Stimulated activated CD8-positive, alpha-beta memory T cell treated with anti-CD3 and anti-CD28 coated beads, Interleukin-4, amount 100 ng/mL, for 1 hour (primary cell): ENCODE results near the gene SEPSECS.

Source experiments
- DNase-seq, 2 donors: peaks; one replicate each; pipeline ENCODE4 v3.0.0-alpha.2; 2020; ENCODE audit warnings: low read depth in 2 of 2, low spot score in 1 of 2

Gene SEPSECS

DNA sequence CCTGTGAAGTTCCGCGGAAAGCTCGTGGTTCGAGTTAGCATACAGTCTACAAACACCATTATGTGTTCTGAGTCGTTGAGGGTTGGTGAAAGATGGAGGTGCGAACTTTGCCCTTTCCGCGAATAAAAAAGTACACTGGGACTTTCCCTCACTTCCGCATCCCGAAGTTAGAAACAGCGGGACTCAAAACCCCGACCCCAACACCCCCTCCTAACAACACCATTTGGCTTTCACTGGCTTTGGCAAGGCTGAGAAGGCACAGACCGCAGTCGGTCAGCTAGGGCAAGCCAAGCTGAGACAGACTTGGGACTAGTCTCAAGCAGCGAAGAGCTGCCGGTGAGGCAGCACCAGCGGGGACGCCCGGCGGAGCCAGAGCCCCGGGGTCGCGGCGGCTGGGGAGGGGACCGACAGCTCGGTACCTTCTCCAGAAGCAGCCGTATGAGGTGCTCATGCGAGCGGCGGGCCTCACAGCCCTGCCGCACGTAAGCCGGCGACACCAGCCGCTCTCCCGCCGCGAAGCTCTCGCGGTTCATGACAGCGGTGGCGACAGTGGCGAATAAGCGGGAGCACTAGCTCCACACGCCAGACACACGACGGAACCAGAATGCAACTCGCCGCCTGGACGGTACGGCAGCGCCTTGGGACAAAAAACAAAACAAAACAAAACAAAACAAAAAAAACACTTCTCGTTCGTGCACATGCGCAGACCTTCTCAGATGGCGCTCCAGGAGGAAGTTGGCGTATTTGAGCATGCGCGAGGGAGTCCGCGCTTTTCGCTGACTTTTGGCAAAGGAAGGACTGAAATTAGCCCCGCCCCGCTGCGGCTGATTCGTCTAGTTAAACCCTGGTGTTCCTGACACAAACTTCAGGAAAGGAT lies at the start of gene SEPSECS:
Gene SEPSECS, minus strand, starts transcription at position 613 of the 877 bp plus-strand sequence. Its CDS starts 80 bp downstream, at position 533.
- DNase-seq = peak; percentile 85 to 89

DNA sequence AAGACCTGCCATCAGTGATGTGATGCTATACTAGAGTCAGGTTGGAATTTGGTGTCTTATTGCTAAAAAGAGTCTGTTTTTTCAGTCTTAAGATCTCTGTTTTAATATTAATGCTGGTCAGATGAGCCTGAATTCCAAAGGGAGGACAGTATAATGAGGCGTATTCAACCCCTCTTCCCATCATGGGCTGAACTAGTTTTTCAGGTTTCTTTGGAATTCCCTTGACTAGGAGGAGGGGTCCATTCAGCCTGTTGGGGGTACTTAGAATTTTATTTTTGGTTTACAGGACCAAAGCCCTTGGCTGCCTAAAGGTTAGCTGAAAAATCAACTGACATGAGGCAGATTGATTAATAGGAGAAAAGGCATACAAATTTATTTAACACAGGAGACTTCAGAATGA lies 49.5 kb upstream of the SEPSECS start:
- no peak for DNase-seq

DNA sequence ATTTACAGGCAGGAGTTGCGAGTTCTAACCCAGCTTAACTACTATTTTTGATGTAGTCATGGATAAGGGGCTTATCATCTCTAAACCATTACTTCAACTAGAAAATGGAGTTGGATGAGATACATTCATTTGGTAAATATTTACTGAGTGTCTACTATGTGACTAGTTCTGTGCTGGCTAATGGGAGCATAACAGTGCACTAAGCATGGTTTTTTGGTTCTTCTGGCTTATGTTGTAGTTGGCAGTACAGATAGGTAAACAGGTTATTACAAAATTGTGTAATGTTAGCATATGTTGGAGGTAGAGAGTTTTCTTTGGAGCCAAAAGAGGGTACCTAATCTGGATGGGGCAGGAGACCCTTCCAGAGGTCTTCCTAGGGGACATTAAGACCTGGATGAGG lies 47.7 kb upstream of the SEPSECS start:
- no peak for DNase-seq

DNA sequence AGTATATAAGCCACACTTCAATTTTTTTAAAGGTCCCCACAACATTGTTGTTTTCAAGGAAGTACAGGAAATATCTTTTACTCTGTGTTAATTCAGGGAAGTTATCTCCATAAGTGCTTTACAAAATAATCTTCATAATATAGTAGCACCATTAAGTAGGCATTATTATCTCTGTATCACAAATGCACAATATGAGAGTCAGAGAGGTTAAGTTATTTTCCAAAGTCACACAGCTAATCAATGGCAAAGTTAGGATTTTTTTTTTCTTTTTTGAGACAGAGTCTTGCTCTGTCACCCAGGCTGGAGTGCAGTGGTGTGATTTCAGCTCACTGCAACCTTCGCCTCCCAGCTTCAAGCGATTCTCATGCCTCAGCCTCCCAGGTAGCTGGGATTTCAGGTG lies 38.5 kb upstream of the SEPSECS start:
- no peak for DNase-seq

DNA sequence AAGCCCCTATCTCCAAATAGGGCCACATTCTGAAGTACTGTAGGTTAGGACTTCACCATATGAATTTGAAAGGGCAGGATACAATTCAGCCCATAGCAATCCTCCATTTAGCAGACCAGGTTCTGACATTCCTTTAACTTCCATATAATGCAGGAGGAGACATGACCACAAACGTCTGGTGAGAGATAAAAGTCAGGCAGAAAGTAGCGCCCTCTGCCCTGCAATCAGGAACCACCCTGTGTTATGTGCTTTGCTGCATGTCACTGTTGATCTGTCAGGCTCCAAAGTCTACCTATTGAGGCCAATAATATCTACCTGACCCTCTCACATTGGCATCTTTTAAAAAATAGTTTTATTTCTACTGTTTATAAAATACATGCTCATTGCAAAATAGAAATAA lies 30.2 kb upstream of the SEPSECS start:
- DNase-seq = no peak

DNA sequence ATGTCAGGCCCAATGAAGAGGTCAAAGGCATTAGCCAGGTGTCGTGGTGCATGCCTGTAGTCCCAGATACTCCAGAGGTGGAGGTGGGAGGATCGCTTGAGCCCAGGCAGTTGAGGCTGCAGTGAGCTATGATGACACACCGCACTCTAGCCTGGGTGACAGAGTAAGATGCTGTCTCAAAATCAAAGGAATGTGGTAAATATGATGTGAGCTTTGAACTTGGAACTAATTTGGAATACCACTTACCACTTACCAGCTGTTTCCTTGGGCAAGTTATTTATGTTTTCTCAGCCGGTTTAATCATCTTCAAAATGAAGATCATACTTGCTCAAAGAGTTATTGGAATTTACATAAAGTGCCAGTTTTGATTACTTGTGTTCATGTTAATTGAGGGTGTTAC lies 23.8 kb upstream of the SEPSECS start:
- DNase-seq = no peak

DNA sequence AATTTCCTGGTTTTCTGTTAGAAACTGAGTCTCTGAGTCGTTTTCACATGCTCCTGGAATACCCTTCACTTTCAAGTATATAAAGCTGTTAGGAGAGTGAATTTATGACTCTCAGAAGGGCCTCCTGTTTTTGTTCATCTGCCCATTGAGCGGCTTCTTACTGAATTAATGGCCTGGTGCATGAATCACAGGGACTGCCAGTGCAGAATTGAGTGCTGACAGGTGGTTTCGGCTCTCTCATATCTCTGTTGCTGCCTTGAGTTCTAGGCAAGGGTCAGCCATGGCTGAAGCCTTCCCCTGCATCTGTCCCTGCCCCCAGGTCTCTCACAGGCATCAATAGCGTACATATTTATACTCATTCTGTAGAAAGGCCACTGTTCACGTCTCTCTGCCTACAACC lies 22.7 kb upstream of the SEPSECS start:
- DNase-seq = no peak

DNA sequence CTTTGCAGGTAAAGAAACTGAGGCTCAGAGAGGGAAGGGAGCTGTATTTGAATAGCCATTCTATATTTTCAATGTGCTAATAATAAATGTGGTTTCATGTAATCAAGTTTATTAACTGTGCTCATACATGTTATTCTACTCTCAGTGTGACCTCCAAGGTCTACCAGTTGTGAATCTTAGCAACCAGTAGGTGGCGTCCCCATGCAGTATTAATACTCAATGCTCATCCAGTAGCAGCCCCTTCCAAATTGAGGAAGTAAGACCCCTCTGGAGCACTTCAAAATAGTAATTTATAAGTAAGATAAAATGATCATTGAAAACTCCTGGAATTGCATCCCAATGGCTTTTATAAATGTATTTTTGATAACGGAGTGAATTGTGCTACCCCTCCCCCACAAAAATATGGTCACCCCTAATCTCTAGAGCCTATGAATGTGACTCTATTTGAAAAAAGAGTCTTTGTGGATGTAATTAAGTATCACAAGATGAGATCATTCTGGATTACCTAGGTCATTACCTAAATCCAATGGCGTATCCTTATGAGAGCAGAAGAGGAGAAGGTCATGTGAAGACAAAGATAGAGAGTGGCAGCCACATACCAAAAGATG lies 20.4 kb upstream of the SEPSECS start:
- no peak for DNase-seq

DNA sequence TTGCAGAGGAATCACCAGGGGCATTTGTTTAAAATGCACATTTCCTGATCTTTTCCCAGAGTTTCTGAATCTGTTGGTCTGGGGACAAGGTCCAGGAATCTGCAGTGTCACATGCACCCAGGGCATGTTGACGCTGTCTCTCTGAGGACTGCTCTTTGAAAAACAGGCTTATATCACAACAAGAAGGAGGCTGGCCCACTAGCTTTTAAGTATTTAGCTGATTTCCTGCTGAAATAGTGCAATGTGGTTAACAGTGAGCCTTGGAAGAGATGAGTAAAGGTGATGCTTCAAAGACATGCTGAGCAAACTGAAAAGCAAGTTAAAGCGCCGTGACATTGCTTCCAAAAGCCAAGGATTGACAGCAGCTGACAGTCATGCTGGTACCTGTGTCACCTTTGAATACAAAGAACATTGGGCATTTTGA lies 18.6 kb upstream of the SEPSECS start:
- DNase-seq = no peak

DNA sequence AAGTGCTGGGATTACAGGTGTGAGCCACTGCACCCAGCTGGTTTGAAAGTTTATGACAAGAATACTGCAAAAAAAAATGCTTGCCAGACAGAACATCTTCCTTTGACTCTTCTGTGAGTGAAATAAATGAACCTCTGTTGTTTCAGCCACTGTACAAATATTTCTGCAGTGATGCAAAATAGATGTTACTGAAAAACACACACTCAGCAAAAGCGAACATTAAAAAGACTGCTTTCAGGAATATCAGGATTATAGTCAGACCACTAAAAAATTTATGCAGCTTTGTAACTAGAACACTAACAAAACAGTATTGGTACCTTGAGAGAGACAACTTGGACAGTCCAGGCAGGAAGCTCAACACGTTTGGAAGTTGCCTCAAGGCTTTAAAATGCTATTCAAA lies 16.9 kb upstream of the SEPSECS start:
- DNase-seq = no peak

DNA sequence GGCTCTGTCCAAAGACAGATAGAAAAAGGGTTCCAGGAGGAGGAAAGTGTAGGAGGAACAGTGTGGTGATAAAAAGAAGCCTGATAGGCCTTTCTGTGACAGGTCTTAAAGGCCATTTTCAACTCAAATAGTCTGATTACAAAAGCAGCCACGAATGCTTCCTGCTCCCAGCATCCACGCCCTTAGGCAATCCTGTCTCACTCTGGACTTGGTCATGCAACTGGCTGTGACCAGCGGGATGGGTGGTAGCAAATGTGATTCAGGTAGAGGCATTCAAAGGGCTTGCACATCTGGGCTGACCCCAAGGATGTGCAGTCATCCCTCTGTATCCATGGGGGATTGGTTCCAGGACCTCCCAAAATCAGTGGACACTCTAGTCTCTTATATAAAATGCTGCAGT lies 14.4 kb upstream of the SEPSECS start:
- no peak for DNase-seq

DNA sequence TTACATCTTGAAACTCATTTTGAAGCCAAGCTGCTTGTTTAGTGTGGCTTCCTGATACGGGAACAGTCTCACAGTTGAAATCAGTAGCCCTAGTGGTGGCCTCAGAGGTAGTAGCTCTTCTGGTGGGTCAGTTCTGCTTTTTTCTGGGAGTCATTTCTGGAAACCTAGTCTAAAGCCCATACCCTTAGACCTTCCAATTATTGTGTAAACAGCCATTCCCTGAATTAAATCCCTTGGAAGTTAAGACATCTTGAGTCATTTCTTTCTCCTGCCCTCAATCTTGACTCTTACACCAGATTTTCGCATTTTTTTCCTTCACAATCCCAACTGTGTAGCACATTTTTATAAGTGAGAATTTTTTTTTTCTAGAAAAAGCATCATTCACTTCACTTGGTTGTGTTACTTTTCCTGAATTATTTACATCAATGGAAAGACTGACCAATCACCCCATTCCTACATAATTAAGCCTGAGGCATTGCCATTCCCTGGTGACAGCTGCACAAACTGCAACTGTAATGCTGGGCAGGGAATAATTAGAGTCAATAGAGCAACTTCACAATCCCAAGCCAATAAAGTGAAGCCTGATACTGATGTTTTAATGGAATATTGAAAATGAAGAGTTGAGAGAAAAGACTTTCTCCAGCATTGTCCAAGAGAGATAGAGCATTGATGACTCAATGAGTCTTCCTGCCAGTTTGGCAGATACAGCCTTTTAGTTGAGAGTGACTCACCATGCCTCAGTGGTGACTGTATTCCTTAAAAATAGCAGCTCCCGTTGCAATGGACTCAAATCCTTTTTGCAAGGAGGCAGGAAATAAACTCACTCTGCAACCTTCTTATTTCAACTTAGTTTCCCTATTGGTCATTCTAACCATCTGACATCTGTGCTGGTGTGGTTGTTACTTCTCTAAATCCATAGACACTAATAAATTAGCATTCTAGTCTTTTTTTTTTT lies 13.0 kb upstream of the SEPSECS start:
- DNase-seq = no peak

DNA sequence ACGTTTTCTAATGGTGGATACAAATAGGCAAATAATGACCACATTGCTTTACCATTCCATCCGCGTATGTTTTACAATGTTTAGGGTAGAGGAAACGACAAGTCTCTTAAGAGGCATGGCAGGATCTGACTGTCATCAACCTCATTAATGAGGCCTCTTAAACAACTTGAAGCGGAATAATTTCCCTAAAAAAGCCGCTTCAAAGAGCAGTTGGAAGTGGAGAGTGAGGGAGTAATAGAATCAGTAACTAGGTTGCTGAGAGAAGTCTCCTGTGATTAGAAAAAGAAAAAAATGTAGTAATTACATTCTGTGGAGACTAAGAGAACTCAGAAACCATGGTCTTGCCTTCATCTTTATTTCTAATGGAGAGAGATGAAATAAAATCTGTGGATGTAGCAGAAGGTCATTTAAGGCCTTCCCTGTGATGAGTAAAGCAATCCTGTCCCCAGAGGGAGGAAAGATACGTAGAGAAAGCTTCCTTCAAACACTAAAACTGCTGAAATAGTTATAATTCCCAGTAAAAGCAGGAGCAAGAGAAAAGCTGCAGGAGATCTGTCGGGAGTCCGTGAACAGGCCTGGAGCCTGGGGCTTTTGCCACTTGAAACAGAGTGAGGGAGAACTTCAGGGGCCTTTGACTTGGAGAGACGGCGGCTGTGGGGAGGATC lies 11.1 kb upstream of the SEPSECS start:
- DNase-seq = no peak

DNA sequence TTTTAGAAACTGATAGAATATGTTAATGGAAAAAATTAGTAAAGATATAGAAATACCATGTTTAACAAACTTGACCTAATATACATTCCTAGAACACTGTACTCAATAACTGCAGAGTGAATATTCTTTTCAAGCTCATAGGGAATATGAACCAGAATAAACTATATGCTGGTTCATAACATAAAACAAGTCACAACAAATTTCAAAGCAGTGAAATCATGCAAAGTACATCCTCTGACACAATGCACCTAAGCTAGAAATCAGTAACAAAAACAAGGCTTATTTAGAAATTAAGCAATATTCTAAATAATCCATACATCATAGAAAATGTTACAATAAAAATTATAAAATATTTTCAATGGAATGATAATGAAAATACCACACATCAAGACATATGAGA lies 9.2 kb upstream of the SEPSECS start:
- no peak for DNase-seq

DNA sequence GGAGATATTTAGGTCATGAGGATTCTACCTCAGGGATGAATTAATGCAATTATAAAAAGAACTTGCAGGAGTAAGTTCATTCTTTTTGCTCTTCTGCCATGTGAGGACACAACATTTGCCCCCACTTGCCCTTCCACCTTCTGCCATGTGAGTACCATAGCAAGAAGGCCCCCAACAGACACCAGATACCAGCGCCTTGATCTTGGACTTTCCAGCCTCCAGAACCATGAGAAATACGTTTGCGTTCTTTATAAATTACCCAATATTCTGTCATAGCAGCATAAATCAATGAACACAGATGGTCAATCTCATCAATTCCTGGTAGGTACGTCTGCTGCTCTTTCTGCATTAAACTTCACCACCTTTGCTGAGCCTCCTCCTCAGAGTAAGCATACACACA lies 5.7 kb upstream of the SEPSECS start:
- no peak for DNase-seq

DNA sequence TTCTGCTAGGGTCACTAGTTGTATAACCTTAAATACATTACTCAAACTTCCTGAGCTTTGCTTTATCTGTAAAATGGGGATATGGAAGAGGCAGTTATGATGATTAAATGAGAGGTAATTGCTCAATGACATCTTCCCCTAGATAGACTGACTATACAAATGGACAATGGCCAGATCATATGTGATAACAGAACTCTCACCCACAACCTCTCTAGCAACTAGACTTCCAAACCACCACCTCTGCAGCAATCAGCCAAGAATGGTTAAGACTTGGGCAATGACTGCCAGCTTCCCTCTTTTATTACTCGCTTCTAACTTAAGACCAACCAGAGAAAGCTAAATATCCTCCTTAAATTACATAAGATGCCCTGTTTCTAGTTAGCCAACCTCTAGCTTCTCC lies 2.9 kb upstream of the SEPSECS start:
- no peak for DNase-seq

DNA sequence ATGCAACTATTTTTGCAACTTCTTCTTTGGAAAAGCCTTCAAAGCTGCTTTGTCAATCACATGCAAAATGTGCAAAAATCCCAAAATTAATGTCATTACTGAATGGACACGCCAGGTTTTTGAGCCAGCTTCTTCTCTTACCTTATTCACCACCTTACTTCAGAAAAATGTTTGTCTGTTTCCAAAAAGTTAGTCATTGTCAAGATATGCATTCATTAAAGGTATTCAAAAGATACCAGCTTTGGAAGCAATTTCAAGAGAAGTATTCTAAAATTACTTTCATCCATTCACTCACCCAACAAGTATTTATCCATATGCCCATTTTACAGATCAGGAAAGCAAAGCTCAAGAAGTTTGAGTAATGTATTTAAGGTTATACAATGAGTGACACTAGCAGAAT lies 2.3 kb upstream of the SEPSECS start:
- no peak for DNase-seq

DNA sequence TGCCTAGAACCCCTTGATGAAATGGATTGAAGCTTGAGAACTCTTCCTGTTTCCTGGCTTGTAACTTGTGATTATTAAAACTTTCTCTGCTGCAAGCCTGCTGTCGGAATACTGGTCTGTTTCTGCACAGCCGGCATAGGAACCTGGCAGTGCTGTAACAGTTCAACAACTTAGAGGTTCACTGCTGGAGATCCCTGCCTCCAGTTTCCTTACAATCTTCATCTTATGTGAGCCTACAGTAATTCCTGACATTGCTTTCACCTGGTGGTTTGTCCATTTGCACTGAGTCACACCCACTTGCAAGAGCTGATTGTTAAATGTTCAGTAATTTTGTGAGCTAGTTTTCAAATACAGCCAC lies 1.3 kb upstream of the SEPSECS start:
- DNase-seq = no peak

DNA sequence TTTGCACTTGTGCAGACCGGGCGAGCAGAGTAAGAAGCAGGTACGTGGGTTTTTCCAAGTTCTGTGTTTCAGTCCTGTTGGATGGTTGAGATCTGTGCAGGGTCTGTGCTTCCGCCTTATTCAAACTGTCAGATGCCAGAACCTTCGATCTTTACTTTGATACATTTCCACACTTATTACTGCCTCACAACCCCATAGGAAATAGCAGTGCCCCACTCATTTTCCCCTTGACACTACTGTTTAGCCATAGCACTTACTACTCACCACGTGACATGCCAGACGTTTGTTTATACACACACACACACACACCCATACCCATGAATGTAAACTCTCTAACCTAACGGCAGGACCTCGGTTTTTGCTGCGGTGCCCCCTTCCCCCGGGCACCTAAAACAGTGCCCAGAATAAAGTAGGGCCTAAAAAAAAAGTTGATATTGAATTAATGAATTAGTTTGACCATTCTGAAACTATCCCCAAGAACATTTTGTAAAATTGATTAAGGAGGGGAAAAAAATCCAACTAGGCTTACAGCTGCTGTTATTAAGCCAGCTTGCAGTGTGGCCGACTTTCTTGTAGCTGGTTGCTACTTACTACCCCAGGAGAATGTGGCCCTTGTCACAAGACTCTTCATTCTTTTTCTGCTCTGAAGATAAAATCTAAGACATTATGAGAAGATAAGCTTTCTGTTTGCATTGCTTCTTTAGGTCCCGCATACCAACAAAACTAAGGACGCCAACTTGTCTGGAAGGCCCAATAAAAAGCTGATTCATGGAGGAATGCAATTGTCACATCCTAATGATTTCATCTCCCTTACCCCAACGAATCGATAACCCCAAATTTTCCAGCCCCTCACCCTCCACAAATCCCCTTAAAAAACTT lies 704 bp upstream of the SEPSECS start:
- no peak for DNase-seq

DNA sequence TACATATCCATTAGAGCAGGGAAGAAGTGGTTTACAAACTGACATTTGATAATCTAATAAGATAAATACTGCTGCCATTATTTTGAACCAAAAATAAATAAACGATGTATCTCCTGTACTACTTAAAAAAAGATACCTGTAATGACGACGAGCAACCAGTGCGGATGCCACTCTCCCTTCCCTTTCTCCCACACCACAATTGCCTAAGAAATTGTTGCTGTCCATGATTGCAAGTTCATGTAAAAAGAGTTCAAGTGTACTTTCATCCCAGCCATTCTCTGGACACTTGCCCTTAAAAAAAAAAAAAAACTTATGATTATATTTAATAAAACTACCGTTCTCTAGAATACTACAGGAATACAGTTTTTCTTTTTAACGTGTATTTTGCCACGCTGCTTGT lies 1.4 kb downstream of the SEPSECS start:
- no peak for DNase-seq
